ENCODE data around the gene USP25. TPM values are rescaled to one million over a fixed set of nuclear protein-coding genes. Genes with fewer than 3 reads are reported as not detected.
A peak's percentile ranks its signal among the peaks of the same experiment; 100 is the strongest.

The USP25 gene
- total RNA-seq, 3 donors from 2014 or later = 33.5 to 48.2 (median 43.3) TPM

GRCh38 chr21:15706696-15707095 is 23.1 kb upstream of the USP25 start:
- ATAC-seq = peak; percentile 99
- intact Hi-C loops (cut with DNase I, micrococcal nuclease) = no loop called here
- Histone ChIP-seq H3K9me3 (no peaks in the 10 kb centered on the region), H3K4me1 (ENCODE audit: low read depth) (no peaks in the 10 kb centered on the region), H3K36me3 (ENCODE audit: low read depth) (no peaks in the 10 kb centered on the region), H3K4me3 (no peak overlapping the region)
- peak in 1 of 3 donors; percentile 31 for DNase-seq
- no peak for TF ChIP-seq CTCF (IDR thresholded peaks at IDR 0.05)

GRCh38 chr21:15713412-15713811 is 16.4 kb upstream of the USP25 start:
- no peak for ATAC-seq

GRCh38 chr21:15718711-15719110 is 11.1 kb upstream of the USP25 start:
- Histone ChIP-seq H3K9me3 (no peaks in the 10 kb centered on the region), H3K4me3 (no peak overlapping the region), H3K36me3 (ENCODE audit: low read depth) (no peaks in the 10 kb centered on the region), H3K4me1 (ENCODE audit: low read depth) (no peaks in the 10 kb centered on the region)
- no peak for ATAC-seq
- intact Hi-C loops (cut with DNase I, micrococcal nuclease) = no loop called here
- DNase-seq = no peak
- TF ChIP-seq CTCF (IDR thresholded peaks at IDR 0.05) = no peak

More at GRCh38 chr21:15713412-15713811, 16.4 kb upstream of the USP25 start:
- no peaks in the 10 kb centered on the region for H3K36me3 ChIP-seq (ENCODE audit: low read depth)
- no peaks in the 10 kb centered on the region for H3K9me3 ChIP-seq
- no peak for TF ChIP-seq CTCF (IDR thresholded peaks at IDR 0.05)
- no peak overlapping the region for H3K4me3 ChIP-seq
- no peaks in the 10 kb centered on the region for H3K4me1 ChIP-seq (ENCODE audit: low read depth)
- intact Hi-C loops (cut with DNase I, micrococcal nuclease) = no loop called here
- DNase-seq = no peak

GRCh38 chr21:15719976-15720375 is 9.8 kb upstream of the USP25 start:
- intact Hi-C loops (cut with DNase I, micrococcal nuclease) = no loop called here
- H3K36me3 ChIP-seq (ENCODE audit: low read depth) = no peaks in the 10 kb centered on the region
- no peaks in the 10 kb centered on the region for H3K4me1 ChIP-seq (ENCODE audit: low read depth)
- H3K4me3 ChIP-seq = no peak overlapping the region
- no peak for DNase-seq
- H3K9me3 ChIP-seq = no peaks in the 10 kb centered on the region
- no peak for ATAC-seq
- TF ChIP-seq CTCF (IDR thresholded peaks at IDR 0.05) = no peak

GRCh38 chr21:15722591-15723324 is 7.0 kb upstream of the USP25 start:
- peak; percentile 58 for ATAC-seq
- intact Hi-C loops (cut with DNase I, micrococcal nuclease) = no loop called here
- DNase-seq = no peak

More at GRCh38 chr21:15722591-15723324, 7.0 kb upstream of the USP25 start:
- Histone ChIP-seq H3K36me3 (ENCODE audit: low read depth) (no peaks in the 10 kb centered on the region), H3K4me3 (no peak overlapping the region), H3K4me1 (ENCODE audit: low read depth) (no peaks in the 10 kb centered on the region), H3K9me3 (no peaks in the 10 kb centered on the region)
- TF ChIP-seq CTCF (IDR thresholded peaks at IDR 0.05) = no peak
